GM11168 (cell line): ENCODE data around the gene TEX14.
"Not testable (repeated sequence)": the region's sequence is repeated elsewhere in the genome, so short reads cannot be mapped to it uniquely, and the experiment has no call there.

Experiments used
- in situ Hi-C: fragments of 300-500 bp; cut with MboI; formaldehyde crosslinking; loops from one replicate; pipeline ENCODE4 v1.12.0; 2022; ENCODE audit warnings: low sequenced_read_pairs; ENCODE audit not compliant: unreplicated experiment

The TEX14 gene

GRCh38 chr17:58574025-58574424 lies 117.8 kb downstream of the TEX14 start:
- in situ Hi-C loops: no loop called here

GRCh38 chr17:58572846-58573245 lies 119.0 kb downstream of the TEX14 start:
- in situ Hi-C loops: no loop called here

GRCh38 chr17:58570758-58571157 lies 121.1 kb downstream of the TEX14 start:
- in situ Hi-C loops: no loop called here

- in situ Hi-C loops: no loop called here
Observed at GRCh38 chr17:58569196-58569595, 122.6 kb downstream of the TEX14 start.

- in situ Hi-C loops: no loop called here
Observed at GRCh38 chr17:58568044-58568799, 123.6 kb downstream of the TEX14 start.

GRCh38 chr17:58565389-58566311 lies 126.2 kb downstream of the TEX14 start:
- in situ Hi-C loops: no loop called here

GRCh38 chr17:58564971-58565370 lies 126.9 kb downstream of the TEX14 start:
- in situ Hi-C loops: no loop called here

- in situ Hi-C loops: no loop called here
Observed at GRCh38 chr17:58564243-58564642, 127.6 kb downstream of the TEX14 start.

- in situ Hi-C loops: no loop called here
Observed at GRCh38 chr17:58560511-58560910, 131.3 kb downstream of the TEX14 start.

GRCh38 chr17:58557981-58558380 lies 133.9 kb downstream of the TEX14 start:
- in situ Hi-C loops: no loop called here

- in situ Hi-C loops: no loop called here
Observed at GRCh38 chr17:58556833-58557250, 135.0 kb downstream of the TEX14 start.

- in situ Hi-C loops: not testable (repeated sequence)
Observed at GRCh38 chr17:58555109-58555508, 136.7 kb downstream of the TEX14 start.

- in situ Hi-C loops: no loop called here
Observed at GRCh38 chr17:58541249-58541648, 150.6 kb downstream of the TEX14 start.

GRCh38 chr17:58539698-58540097 lies 152.1 kb downstream of the TEX14 start:
- in situ Hi-C loops: no loop called here

- in situ Hi-C loops: no loop called here
Observed at GRCh38 chr17:58538811-58539409, 152.9 kb downstream of the TEX14 start.

GRCh38 chr17:58537266-58537665 lies 154.6 kb downstream of the TEX14 start:
- in situ Hi-C loops: no loop called here

- in situ Hi-C loops: no loop called here
Observed at GRCh38 chr17:58536542-58536941, 155.3 kb downstream of the TEX14 start.

- in situ Hi-C loops: no loop called here
Observed at GRCh38 chr17:58535431-58535830, 156.4 kb downstream of the TEX14 start.

GRCh38 chr17:58534901-58535421 lies 156.9 kb downstream of the TEX14 start:
- in situ Hi-C loops: no loop called here

- in situ Hi-C loops: no loop called here
Observed at GRCh38 chr17:58534331-58534730, 157.5 kb downstream of the TEX14 start.
